Kasumi-1 (cell line): ENCODE results near the gene CDCA7.
"Not testable (repeated sequence)": the region's sequence is repeated elsewhere in the genome, so short reads cannot be mapped to it uniquely, and the experiment has no call there.

Source experiments
- DNase-seq, 2 experiments: peaks; one replicate each; lab custom pipeline; 2025; lab: John Stamatoyannopoulos, UW

The CDCA7 gene

GRCh38 chr2:173402405-173402974 is 47.8 kb downstream of the CDCA7 start:
- DNase-seq = peak; percentile 90 to 94

GRCh38 chr2:173404841-173405750 is 50.4 kb downstream of the CDCA7 start:
- DNase-seq = no peak

- no peak for DNase-seq
Observed at GRCh38 chr2:173407176-173407575, 52.5 kb downstream of the CDCA7 start.

GRCh38 chr2:173407646-173408045 is 53.0 kb downstream of the CDCA7 start:
- DNase-seq = no peak

GRCh38 chr2:173410579-173410978 is 55.9 kb downstream of the CDCA7 start:
- no peak for DNase-seq

GRCh38 chr2:173412628-173413027 is 58.0 kb downstream of the CDCA7 start:
- DNase-seq = no peak

- no peak for DNase-seq
Observed at GRCh38 chr2:173414823-173415322, 60.2 kb downstream of the CDCA7 start.

- no peak for DNase-seq
Observed at GRCh38 chr2:173415431-173416381, 61.0 kb downstream of the CDCA7 start.

- not testable (repeated sequence) for DNase-seq
Observed at GRCh38 chr2:173416415-173417152, 61.9 kb downstream of the CDCA7 start.

- DNase-seq = no peak
Observed at GRCh38 chr2:173417341-173417740, 62.7 kb downstream of the CDCA7 start.

GRCh38 chr2:173417802-173418201 is 63.1 kb downstream of the CDCA7 start:
- DNase-seq = no peak
